Ovary (tissue), 3 donors: ENCODE measurements around the gene CEMIP.

Experiments used
- CTCF ChIP-seq, 3 donors: fragments of 450-650 bp in 2 of 3; fragments of 200-600 bp in 1 of 3; IDR thresholded peaks; one replicate each; pipeline versions ENCODE4 v1.5.1 to v1.8.0; 2016 to 2022; ENCODE audit warnings: antibody characterized with exemption in 3 of 3, mild to moderate bottlenecking in 1 of 3
- EP300 ChIP-seq: sonication (generic); formaldehyde crosslinking; IDR thresholded peaks from one replicate; pipeline ENCODE4 v1.6.1; 2017; ENCODE audit warnings: antibody characterized with exemption
- POLR2A ChIP-seq: fragments of 450-650 bp; IDR thresholded peaks from one replicate; pipeline ENCODE4 v1.6.1; 2017; ENCODE audit warnings: antibody characterized with exemption, mild to moderate bottlenecking, moderate library complexity
- donor health status: DM: no; HTN: no; CAD: no.

- TF ChIP-seq CTCF (IDR thresholded peaks at IDR 0.05) (no peak), POLR2A (no peak), EP300 (no peak)
Observed at GRCh38 chr15:80744826-80745225, 34.3 kb upstream of the CEMIP start.
